ENCODE data around the gene DOCK2. TPM values are rescaled to one million over a fixed set of nuclear protein-coding genes. Genes with fewer than 3 reads are reported as not detected.
A peak's percentile ranks its signal among the peaks of the same experiment; 100 is the strongest.

DOCK2 gene
- total and polyA plus RNA-seq, 2 donors (not counting 1 experiment from before 2014, with no cell fraction given) = 1.1 to 8.9 TPM

DNA sequence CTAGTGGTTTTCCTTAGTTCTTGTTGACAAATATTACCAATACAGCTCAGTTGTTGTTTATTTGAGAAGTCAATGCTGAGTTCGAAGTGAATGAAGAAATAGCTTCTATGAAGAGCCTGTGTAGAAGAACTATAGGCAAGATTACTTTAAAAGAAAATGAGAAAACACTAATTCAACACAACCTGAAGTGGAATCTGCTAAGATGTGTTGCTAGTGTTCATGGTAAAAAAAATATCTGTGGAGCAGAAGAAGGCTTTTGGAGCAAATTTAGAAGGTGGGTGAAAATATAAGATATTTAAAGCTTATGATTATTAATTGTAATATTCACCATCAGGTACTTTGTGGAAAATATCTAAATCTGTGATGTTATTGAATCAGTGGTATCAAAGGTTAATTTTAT lies 2.5 kb upstream of the DOCK2 start:
- H3K4me1 ChIP-seq (ENCODE audit: control insufficient read depth, extremely low read depth, insufficient read depth, low read length) = peaks cover 7% of the 10 kb centered on the region
- no peaks in the 10 kb centered on the region for H3K27me3 ChIP-seq (ENCODE audit: control insufficient read depth, insufficient read depth, low read length)
- no peak overlapping the region for H3K4me2 ChIP-seq (ENCODE audit: extremely low read depth, insufficient read depth, low read length)

DNA sequence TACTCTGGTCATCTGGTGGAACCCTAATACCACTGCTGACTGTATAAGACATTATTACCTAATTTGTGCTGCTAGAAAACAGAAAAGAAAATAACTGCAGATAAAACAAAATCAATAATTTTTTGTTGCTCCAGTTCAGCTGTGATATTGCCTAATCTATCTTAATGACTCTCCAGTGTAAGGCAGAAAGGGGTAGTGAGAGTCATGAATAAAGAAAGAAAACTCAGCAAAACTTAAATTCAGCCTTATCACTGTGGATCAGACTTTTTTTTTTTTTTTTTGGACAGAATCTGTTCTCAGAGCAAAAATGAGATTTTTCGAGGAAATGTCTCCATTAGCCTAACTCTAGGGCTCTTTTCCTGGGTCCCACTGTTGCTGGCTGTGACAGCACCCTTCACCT lies 1.1 kb upstream of the DOCK2 start:
- H3K27me3 ChIP-seq (ENCODE audit: control insufficient read depth, insufficient read depth, low read length) = no peaks in the 10 kb centered on the region
- H3K9me3 ChIP-seq (ENCODE audit: control insufficient read depth, insufficient read depth, low read depth, low read length) = no peaks in the 10 kb centered on the region
- no peak overlapping the region for H3K9ac ChIP-seq (ENCODE audit: insufficient read depth, low read length)
- no peaks in the 10 kb centered on the region for H3K36me3 ChIP-seq (ENCODE audit: control insufficient read depth, insufficient read depth, low read length)
- H4K20me1 ChIP-seq (ENCODE audit: control insufficient read depth, extremely low read depth, insufficient read depth, low read length) = no peaks in the 10 kb centered on the region
- H3K4me3 ChIP-seq (replicated peaks in 1 of 4; ENCODE audit: control extremely low read depth in 1 of 4, insufficient read depth in 1 of 4, low read depth in 3 of 4, low read length in 4 of 4) = no peak overlapping the region
- no peak overlapping the region for H3K27ac ChIP-seq (ENCODE audit: insufficient read depth, low read length)
- H3K4me1 ChIP-seq (ENCODE audit: control insufficient read depth, extremely low read depth, insufficient read depth, low read length) = peaks cover 3% of the 10 kb centered on the region
- no peaks in the 10 kb centered on the region for H3K79me2 ChIP-seq (ENCODE audit: control insufficient read depth, insufficient read depth, low read length)
- H3K4me2 ChIP-seq (ENCODE audit: extremely low read depth, insufficient read depth, low read length) = no peak overlapping the region
- no peak overlapping the region for H2AFZ ChIP-seq (ENCODE audit: low read length)
- DNase-seq (ENCODE audit: low read depth in 2 of 2) = no peak
- TF ChIP-seq, protein P1, sequence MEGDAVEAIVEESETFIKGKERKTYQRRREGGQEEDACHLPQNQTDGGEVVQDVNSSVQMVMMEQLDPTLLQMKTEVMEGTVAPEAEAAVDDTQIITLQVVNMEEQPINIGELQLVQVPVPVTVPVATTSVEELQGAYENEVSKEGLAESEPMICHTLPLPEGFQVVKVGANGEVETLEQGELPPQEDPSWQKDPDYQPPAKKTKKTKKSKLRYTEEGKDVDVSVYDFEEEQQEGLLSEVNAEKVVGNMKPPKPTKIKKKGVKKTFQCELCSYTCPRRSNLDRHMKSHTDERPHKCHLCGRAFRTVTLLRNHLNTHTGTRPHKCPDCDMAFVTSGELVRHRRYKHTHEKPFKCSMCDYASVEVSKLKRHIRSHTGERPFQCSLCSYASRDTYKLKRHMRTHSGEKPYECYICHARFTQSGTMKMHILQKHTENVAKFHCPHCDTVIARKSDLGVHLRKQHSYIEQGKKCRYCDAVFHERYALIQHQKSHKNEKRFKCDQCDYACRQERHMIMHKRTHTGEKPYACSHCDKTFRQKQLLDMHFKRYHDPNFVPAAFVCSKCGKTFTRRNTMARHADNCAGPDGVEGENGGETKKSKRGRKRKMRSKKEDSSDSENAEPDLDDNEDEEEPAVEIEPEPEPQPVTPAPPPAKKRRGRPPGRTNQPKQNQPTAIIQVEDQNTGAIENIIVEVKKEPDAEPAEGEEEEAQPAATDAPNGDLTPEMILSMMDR (conservative IDR thresholded peaks at IDR 0.05 in 1 of 2, IDR thresholded peaks at IDR 0.05 in 1 of 2; ENCODE audit: low read depth in 1 of 2, low read length in 2 of 2) = no peak
- TF ChIP-seq EZH2 (IDR thresholded peaks at IDR 0.05; ENCODE audit: low read length, missing control alignments) = no peak

More for the DNA sequence above, 2.5 kb upstream of the DOCK2 start:
- Histone ChIP-seq H3K27ac (ENCODE audit: insufficient read depth, low read length) (no peak overlapping the region), H3K79me2 (ENCODE audit: control insufficient read depth, insufficient read depth, low read length) (no peaks in the 10 kb centered on the region), H4K20me1 (ENCODE audit: control insufficient read depth, extremely low read depth, insufficient read depth, low read length) (no peaks in the 10 kb centered on the region), H3K9me3 (ENCODE audit: control insufficient read depth, insufficient read depth, low read depth, low read length) (no peaks in the 10 kb centered on the region), H2AFZ (ENCODE audit: low read length) (no peak overlapping the region), H3K36me3 (ENCODE audit: control insufficient read depth, insufficient read depth, low read length) (no peaks in the 10 kb centered on the region), H3K9ac (ENCODE audit: insufficient read depth, low read length) (no peak overlapping the region), H3K4me3 (replicated peaks in 1 of 4; ENCODE audit: control extremely low read depth in 1 of 4, insufficient read depth in 1 of 4, low read depth in 3 of 4, low read length in 4 of 4) (no peak overlapping the region)
- no peak for DNase-seq (ENCODE audit: low read depth in 2 of 2)
- TF ChIP-seq, protein P1 (conservative IDR thresholded peaks at IDR 0.05 in 1 of 2, IDR thresholded peaks at IDR 0.05 in 1 of 2; ENCODE audit: low read depth in 1 of 2, low read length in 2 of 2) = no peak
- no peak for TF ChIP-seq EZH2 (IDR thresholded peaks at IDR 0.05; ENCODE audit: low read length, missing control alignments)

DNA sequence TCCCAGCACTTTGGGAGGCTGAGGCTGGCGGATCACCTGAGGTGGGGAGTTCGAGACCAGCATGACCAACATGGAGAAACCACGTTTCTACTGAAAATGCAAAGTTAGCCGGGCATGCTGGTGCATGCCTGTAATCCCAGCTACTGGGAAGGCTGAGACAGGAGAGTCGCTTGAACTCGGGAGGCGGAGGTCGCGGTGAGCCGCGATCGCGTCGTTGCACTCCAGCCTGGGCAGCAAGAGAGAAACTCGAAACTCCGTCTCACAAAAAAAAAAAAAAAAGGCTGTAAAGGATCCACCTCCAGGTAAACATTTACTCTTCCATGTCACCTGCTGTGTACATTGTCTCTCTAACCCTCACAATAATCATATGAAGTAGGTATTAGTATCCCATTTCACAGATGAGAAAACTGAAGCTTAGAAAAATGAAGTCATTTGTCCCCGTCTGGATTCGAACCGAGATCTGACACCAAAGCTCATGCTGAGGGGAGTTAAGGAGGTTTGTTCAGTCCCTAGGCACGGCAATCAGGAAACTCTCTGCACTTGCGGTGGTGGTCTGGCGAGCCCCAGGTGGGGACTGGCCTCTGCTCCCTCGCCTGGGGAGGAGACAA lies 494 bp upstream of the DOCK2 start:
- no peak for DNase-seq (ENCODE audit: low read depth in 2 of 2)
- Histone ChIP-seq H4K20me1 (ENCODE audit: control insufficient read depth, extremely low read depth, insufficient read depth, low read length) (no peaks in the 10 kb centered on the region), H3K27me3 (ENCODE audit: control insufficient read depth, insufficient read depth, low read length) (no peaks in the 10 kb centered on the region), H3K9me3 (ENCODE audit: control insufficient read depth, insufficient read depth, low read depth, low read length) (no peaks in the 10 kb centered on the region), H3K4me2 (ENCODE audit: extremely low read depth, insufficient read depth, low read length) (no peak overlapping the region), H3K27ac (ENCODE audit: insufficient read depth, low read length) (no peak overlapping the region), H3K4me1 (ENCODE audit: control insufficient read depth, extremely low read depth, insufficient read depth, low read length) (no peaks in the 10 kb centered on the region), H3K4me3 (replicated peaks in 1 of 4; ENCODE audit: control extremely low read depth in 1 of 4, insufficient read depth in 1 of 4, low read depth in 3 of 4, low read length in 4 of 4) (peak overlapping the region in 3 of 4 experiments; percentile 10 to 53 (median 23)), H2AFZ (ENCODE audit: low read length) (peak overlapping the region; percentile 3), H3K9ac (ENCODE audit: insufficient read depth, low read length) (no peak overlapping the region), H3K79me2 (ENCODE audit: control insufficient read depth, insufficient read depth, low read length) (no peaks in the 10 kb centered on the region), H3K36me3 (ENCODE audit: control insufficient read depth, insufficient read depth, low read length) (no peaks in the 10 kb centered on the region)
- TF ChIP-seq EZH2 (IDR thresholded peaks at IDR 0.05; ENCODE audit: low read length, missing control alignments) = no peak
- TF ChIP-seq, protein P1 (conservative IDR thresholded peaks at IDR 0.05 in 1 of 2, IDR thresholded peaks at IDR 0.05 in 1 of 2; ENCODE audit: low read depth in 1 of 2, low read length in 2 of 2) = no peak

Measured in fibroblast of lung (primary cell).